Measurements from ENCODE around the gene TINAG. TPM values are rescaled to one million over a fixed set of nuclear protein-coding genes. Genes with fewer than 3 reads are reported as not detected.

Gene TINAG
- total RNA-seq, 1 donor from 2014 or later: not detected

GRCh38 chr6:54284161-54284860, 23.9 kb upstream of the TINAG start:
- H3K36me3 Mint-ChIP-seq (ENCODE audit: unreplicated experiment): no peaks in the 10 kb centered on the region
- H3K27me3 Mint-ChIP-seq (ENCODE audit: unreplicated experiment): no peaks in the 10 kb centered on the region
- H3K4me3 Mint-ChIP-seq (ENCODE audit: unreplicated experiment): no peak overlapping the region
- no peaks in the 10 kb centered on the region for H3K9me3 Mint-ChIP-seq (ENCODE audit: unreplicated experiment)
- no peaks in the 10 kb centered on the region for H3K4me1 Mint-ChIP-seq (ENCODE audit: low read depth, unreplicated experiment)
- H3K27ac Mint-ChIP-seq (ENCODE audit: unreplicated experiment): no peak overlapping the region
- no peak for DNase-seq
- no peak for TF ChIP-seq CTCF (IDR thresholded peaks at IDR 0.05; ENCODE audit: partially characterized antibody, unreplicated experiment)

DNA sequence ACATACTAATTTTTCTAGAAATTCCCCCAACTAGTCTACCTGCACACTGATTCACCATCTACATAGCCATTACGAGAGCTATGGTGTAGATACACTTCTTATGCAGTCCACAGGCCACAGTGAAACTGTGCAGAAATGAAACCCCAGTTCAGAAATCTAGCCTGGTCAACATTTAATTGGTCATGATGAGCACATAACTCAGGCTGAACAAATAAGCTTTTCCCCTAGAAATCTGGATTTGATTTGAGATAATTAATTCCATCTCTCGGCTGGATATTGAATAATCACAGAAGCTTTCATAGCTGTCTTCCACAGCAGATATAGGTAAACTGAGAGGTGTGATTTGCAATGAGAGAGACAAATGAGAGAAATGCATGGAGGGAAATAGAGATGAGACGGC, 22.6 kb upstream of the TINAG start:
- Mint-ChIP-seq H3K4me1 (ENCODE audit: low read depth, unreplicated experiment) (no peaks in the 10 kb centered on the region), H3K27ac (ENCODE audit: unreplicated experiment) (no peak overlapping the region), H3K4me3 (ENCODE audit: unreplicated experiment) (no peak overlapping the region), H3K27me3 (ENCODE audit: unreplicated experiment) (no peaks in the 10 kb centered on the region), H3K36me3 (ENCODE audit: unreplicated experiment) (no peaks in the 10 kb centered on the region), H3K9me3 (ENCODE audit: unreplicated experiment) (no peaks in the 10 kb centered on the region)
- DNase-seq: no peak
- no peak for TF ChIP-seq CTCF (IDR thresholded peaks at IDR 0.05; ENCODE audit: partially characterized antibody, unreplicated experiment)

GRCh38 chr6:54286141-54286540, 22.1 kb upstream of the TINAG start:
- Mint-ChIP-seq H3K9me3 (ENCODE audit: unreplicated experiment) (no peaks in the 10 kb centered on the region), H3K4me3 (ENCODE audit: unreplicated experiment) (no peak overlapping the region), H3K4me1 (ENCODE audit: low read depth, unreplicated experiment) (no peaks in the 10 kb centered on the region), H3K36me3 (ENCODE audit: unreplicated experiment) (no peaks in the 10 kb centered on the region), H3K27ac (ENCODE audit: unreplicated experiment) (no peak overlapping the region), H3K27me3 (ENCODE audit: unreplicated experiment) (peaks cover 2% of the 10 kb centered on the region)
- DNase-seq: no peak
- no peak for TF ChIP-seq CTCF (IDR thresholded peaks at IDR 0.05; ENCODE audit: partially characterized antibody, unreplicated experiment)

GRCh38 chr6:54288474-54288873, 19.8 kb upstream of the TINAG start:
- H3K36me3 Mint-ChIP-seq (ENCODE audit: unreplicated experiment): no peaks in the 10 kb centered on the region
- H3K4me1 Mint-ChIP-seq (ENCODE audit: low read depth, unreplicated experiment): no peaks in the 10 kb centered on the region
- no peak overlapping the region for H3K27ac Mint-ChIP-seq (ENCODE audit: unreplicated experiment)
- peaks cover 1% of the 10 kb centered on the region for H3K9me3 Mint-ChIP-seq (ENCODE audit: unreplicated experiment)
- no peak for TF ChIP-seq CTCF (IDR thresholded peaks at IDR 0.05; ENCODE audit: partially characterized antibody, unreplicated experiment)
- H3K4me3 Mint-ChIP-seq (ENCODE audit: unreplicated experiment): no peak overlapping the region
- no peak for DNase-seq
- H3K27me3 Mint-ChIP-seq (ENCODE audit: unreplicated experiment): peaks cover 2% of the 10 kb centered on the region

DNA sequence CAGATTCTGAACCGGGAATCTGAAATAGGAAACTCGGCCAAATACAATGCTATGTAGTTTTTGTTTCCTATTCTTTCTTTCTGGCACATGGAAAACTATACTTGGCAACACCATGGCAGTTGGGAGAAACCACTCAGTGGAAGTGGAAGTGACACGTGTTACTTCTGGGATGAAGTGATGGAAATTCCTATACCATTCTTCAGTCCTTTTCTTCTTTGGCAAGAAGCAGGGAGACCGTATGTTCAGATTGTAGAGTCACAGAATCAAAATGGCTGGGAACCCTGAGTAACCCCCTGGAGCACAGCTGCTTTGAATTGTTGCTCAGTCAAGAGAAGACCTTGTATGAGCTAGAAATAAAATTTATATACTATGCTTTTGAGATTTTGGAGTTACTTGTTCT, 18.8 kb upstream of the TINAG start:
- Mint-ChIP-seq H3K9me3 (ENCODE audit: unreplicated experiment) (peaks cover 1% of the 10 kb centered on the region), H3K4me3 (ENCODE audit: unreplicated experiment) (no peak overlapping the region), H3K4me1 (ENCODE audit: low read depth, unreplicated experiment) (no peaks in the 10 kb centered on the region), H3K27me3 (ENCODE audit: unreplicated experiment) (peaks cover 2% of the 10 kb centered on the region), H3K36me3 (ENCODE audit: unreplicated experiment) (no peaks in the 10 kb centered on the region), H3K27ac (ENCODE audit: unreplicated experiment) (no peak overlapping the region)
- no peak for TF ChIP-seq CTCF (IDR thresholded peaks at IDR 0.05; ENCODE audit: partially characterized antibody, unreplicated experiment)
- no peak for DNase-seq

All from glutamatergic neuron (in vitro differentiated cells).